PC-9 (cell line): ENCODE data around the gene MTOR.

Source experiments
- CTCF ChIP-seq: fragments of 200-600 bp; sonication (generic); conservative IDR thresholded peaks from 2 replicates; pipeline ENCODE4 v1.6.1; 2017; ENCODE audit warnings: mixed run types, antibody characterized with exemption, mild to moderate bottlenecking, moderate library complexity
- EZH2 ChIP-seq: fragments of 200-600 bp; sonication (generic); IDR thresholded peaks from 2 replicates; pipeline ENCODE4 v1.8.0; 2017; ENCODE audit warnings: antibody characterized with exemption, low read depth

GRCh38 chr1:11157867-11158266 is 104.5 kb downstream of the MTOR start:
- TF ChIP-seq EZH2 (no peak), CTCF (no peak)
